ENCODE results near the gene DHX40.
"Not testable (repeated sequence)": the region's sequence is repeated elsewhere in the genome, so short reads cannot be mapped to it uniquely, and the experiment has no call there.

The DHX40 gene

GRCh38 chr17:59561042-59561441 lies 4.4 kb upstream of the DHX40 start:
- DNase-seq (ENCODE audit: low read depth in 2 of 2), result no peak

GRCh38 chr17:59565959-59566324 lies 532 bp downstream of the DHX40 start:
- peak; percentile 15 to 29 for DNase-seq (ENCODE audit: low read depth in 2 of 2)

- not testable (repeated sequence) for DNase-seq (ENCODE audit: low read depth in 2 of 2)
Measured at GRCh38 chr17:59569151-59569550, 3.7 kb downstream of the DHX40 start.

GRCh38 chr17:59572301-59572924 lies 7.0 kb downstream of the DHX40 start:
- DNase-seq (ENCODE audit: low read depth in 2 of 2), result no peak

GRCh38 chr17:59584168-59584567 lies 18.8 kb downstream of the DHX40 start:
- not testable (repeated sequence) for DNase-seq (ENCODE audit: low read depth in 2 of 2)

GRCh38 chr17:59600169-59600568 lies 34.8 kb downstream of the DHX40 start:
- DNase-seq (ENCODE audit: low read depth in 2 of 2), result no peak

- no peak for DNase-seq (ENCODE audit: low read depth in 2 of 2)
Measured at GRCh38 chr17:59601130-59601529, 35.7 kb downstream of the DHX40 start.

- no peak for DNase-seq (ENCODE audit: low read depth in 2 of 2)
Measured at GRCh38 chr17:59607061-59607460, 41.7 kb downstream of the DHX40 start.

- no peak for DNase-seq (ENCODE audit: low read depth in 2 of 2)
Measured at GRCh38 chr17:59607817-59608403, 42.5 kb downstream of the DHX40 start.

- DNase-seq (ENCODE audit: low read depth in 2 of 2), result no peak
Measured at GRCh38 chr17:59611503-59611902, 46.1 kb downstream of the DHX40 start.

GRCh38 chr17:59616253-59616920 lies 51.0 kb downstream of the DHX40 start:
- no peak for DNase-seq (ENCODE audit: low read depth in 2 of 2)

GRCh38 chr17:59617156-59617732 lies 51.8 kb downstream of the DHX40 start:
- DNase-seq (ENCODE audit: low read depth in 2 of 2), result no peak

GRCh38 chr17:59619035-59619297 lies 53.6 kb downstream of the DHX40 start:
- DNase-seq (ENCODE audit: low read depth in 2 of 2), result no peak

- DNase-seq (ENCODE audit: low read depth in 2 of 2), result peak; percentile 85 to 93
Measured at GRCh38 chr17:59619298-59620063, 54.1 kb downstream of the DHX40 start, which contains the start of gene CLTC. CLTC (plus strand) TSS chr17:59619895; CDS start chr17:59620132, 237 bp downstream.

- no peak for DNase-seq (ENCODE audit: low read depth in 2 of 2)
Measured at GRCh38 chr17:59620064-59620359, 54.6 kb downstream of the DHX40 start.

GRCh38 chr17:59620518-59621259 lies 55.3 kb downstream of the DHX40 start:
- no peak for DNase-seq (ENCODE audit: low read depth in 2 of 2)

GRCh38 chr17:59621771-59622170 lies 56.4 kb downstream of the DHX40 start:
- DNase-seq (ENCODE audit: low read depth in 2 of 2), result no peak

- DNase-seq (ENCODE audit: low read depth in 2 of 2), result no peak
Measured at GRCh38 chr17:59623151-59623550, 57.7 kb downstream of the DHX40 start.

- no peak for DNase-seq (ENCODE audit: low read depth in 2 of 2)
Measured at GRCh38 chr17:59626756-59627155, 61.3 kb downstream of the DHX40 start.

GRCh38 chr17:59627274-59627673 lies 61.9 kb downstream of the DHX40 start:
- DNase-seq (ENCODE audit: low read depth in 2 of 2), result no peak

GRCh38 chr17:59627770-59628171 lies 62.4 kb downstream of the DHX40 start:
- DNase-seq (ENCODE audit: low read depth in 2 of 2), result no peak

GRCh38 chr17:59629174-59629573 lies 63.8 kb downstream of the DHX40 start:
- no peak for DNase-seq (ENCODE audit: low read depth in 2 of 2)
